GM21717 (cell line): Measurements from ENCODE around the gene KRT35.
"Not testable (repeated sequence)": the region's sequence is repeated elsewhere in the genome, so short reads cannot be mapped to it uniquely, and the experiment has no call there.

Experiments
- ATAC-seq: cut with Tn5 transposase; IDR thresholded peaks from one replicate; pipeline ENCODE4 v1.9.1; 2021; ENCODE audit warnings: mild to moderate bottlenecking, moderate library complexity; ENCODE audit not compliant: unreplicated experiment

The KRT35 gene

GRCh38 chr17:41462705-41463104, 18.2 kb downstream of the KRT35 start:
- ATAC-seq: no peak

- no peak for ATAC-seq
Measured at GRCh38 chr17:41457676-41458075, 23.3 kb downstream of the KRT35 start.

- ATAC-seq: no peak
Measured at GRCh38 chr17:41456204-41456603, 24.7 kb downstream of the KRT35 start.

GRCh38 chr17:41455236-41455635, 25.7 kb downstream of the KRT35 start:
- no peak for ATAC-seq

- no peak for ATAC-seq
Measured at GRCh38 chr17:41453066-41453465, 27.9 kb downstream of the KRT35 start.

- ATAC-seq: no peak
Measured at GRCh38 chr17:41452281-41452680, 28.7 kb downstream of the KRT35 start.

- ATAC-seq: no peak
Measured at GRCh38 chr17:41451154-41451728, 29.7 kb downstream of the KRT35 start.

GRCh38 chr17:41449008-41449407, 31.9 kb downstream of the KRT35 start:
- ATAC-seq: no peak

GRCh38 chr17:41448506-41448905, 32.4 kb downstream of the KRT35 start:
- no peak for ATAC-seq

GRCh38 chr17:41446806-41447205, 34.1 kb downstream of the KRT35 start:
- ATAC-seq: no peak

- no peak for ATAC-seq
Measured at GRCh38 chr17:41444640-41445039, 36.3 kb downstream of the KRT35 start.

- no peak for ATAC-seq
Measured at GRCh38 chr17:41444186-41444585, 36.8 kb downstream of the KRT35 start.

- ATAC-seq: no peak
Measured at GRCh38 chr17:41442739-41443138, 38.2 kb downstream of the KRT35 start.

GRCh38 chr17:41440531-41441033, 40.4 kb downstream of the KRT35 start, which contains the start of gene KRT38:
Gene KRT38, minus strand, starts transcription at chr17:41440983. Its CDS starts 62 bp downstream, at chr17:41440921.
- no peak for ATAC-seq

- no peak for ATAC-seq
Measured at GRCh38 chr17:41439375-41439774, 41.6 kb downstream of the KRT35 start.

- no peak for ATAC-seq
Measured at GRCh38 chr17:41437769-41438168, 43.2 kb downstream of the KRT35 start.

- no peak for ATAC-seq
Measured at GRCh38 chr17:41437254-41437653, 43.7 kb downstream of the KRT35 start.

- no peak for ATAC-seq
Measured at GRCh38 chr17:41434415-41434814, 46.5 kb downstream of the KRT35 start.

- ATAC-seq: no peak
Measured at GRCh38 chr17:41434005-41434404, 46.9 kb downstream of the KRT35 start.

GRCh38 chr17:41433586-41433985, 47.4 kb downstream of the KRT35 start:
- ATAC-seq: no peak

- ATAC-seq: not testable (repeated sequence)
Measured at GRCh38 chr17:41430376-41430775, 50.6 kb downstream of the KRT35 start.

- ATAC-seq: no peak
Measured at GRCh38 chr17:41429667-41430066, 51.3 kb downstream of the KRT35 start.
